MM.1S (cell line): ENCODE data around the gene DAO.

Source experiments
- CTCF ChIP-seq: fragments of 300-600 bp; sonication (generic); IDR thresholded peaks from 2 replicates; pipeline ENCODE4 v1.5.1; 2016; ENCODE audit warnings: antibody characterized with exemption, low read length, mixed read lengths
- EZH2 ChIP-seq: fragments of 300-600 bp; sonication (generic); optimal IDR thresholded peaks from 2 replicates; pipeline ENCODE3; 2017; ENCODE audit warnings: low read depth, mild to moderate bottlenecking, antibody characterized with exemption, low read length, mixed read lengths

DNA sequence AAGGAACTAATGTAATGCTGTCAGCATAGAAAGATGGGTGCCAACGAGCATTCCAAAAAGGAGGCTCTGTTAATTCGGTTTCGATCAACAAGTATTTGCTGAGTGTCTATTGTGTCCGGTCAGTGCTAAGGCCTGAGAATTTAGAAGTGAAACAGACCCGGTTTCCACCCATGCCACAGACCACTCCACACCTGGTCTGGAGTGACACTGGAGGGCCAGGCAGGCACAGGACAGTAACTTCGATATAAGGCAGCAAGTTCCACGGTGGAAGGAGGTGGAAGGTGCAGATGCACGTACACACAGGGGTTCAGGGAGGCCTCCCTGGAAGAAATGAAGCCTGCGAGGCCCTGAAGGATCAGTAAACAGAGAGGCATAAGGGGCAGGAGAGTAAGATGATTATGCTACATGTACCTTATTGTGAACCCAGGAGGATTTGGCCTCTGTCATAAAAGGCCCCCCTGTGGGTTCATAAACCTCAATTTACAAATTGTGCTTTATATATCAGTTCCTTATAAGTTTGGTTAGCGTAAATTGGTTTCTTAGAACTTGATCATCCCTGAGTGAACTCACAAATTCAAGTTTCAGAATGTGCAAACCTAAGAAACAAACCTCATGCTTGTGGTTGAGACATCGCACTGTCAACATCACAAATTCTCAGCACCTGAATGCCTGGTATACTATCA lies 48.4 kb upstream of the DAO start:
- TF ChIP-seq CTCF (no peak), EZH2 (no peak)
